GM19239 (cell line): ENCODE results near the gene HRK.

ENCODE experiments used
- DNase-seq: peaks from one replicate; pipeline ENCODE4 v3.0.0; 2011; ENCODE audit warnings: low spot score; ENCODE audit not compliant: insufficient read length
- FAIRE-seq: peaks from 2 replicates; lab custom pipeline; 2011; peaks lifted over from hg19 to GRCh38; lab: Jason Lieb, UNC

HRK gene

DNA sequence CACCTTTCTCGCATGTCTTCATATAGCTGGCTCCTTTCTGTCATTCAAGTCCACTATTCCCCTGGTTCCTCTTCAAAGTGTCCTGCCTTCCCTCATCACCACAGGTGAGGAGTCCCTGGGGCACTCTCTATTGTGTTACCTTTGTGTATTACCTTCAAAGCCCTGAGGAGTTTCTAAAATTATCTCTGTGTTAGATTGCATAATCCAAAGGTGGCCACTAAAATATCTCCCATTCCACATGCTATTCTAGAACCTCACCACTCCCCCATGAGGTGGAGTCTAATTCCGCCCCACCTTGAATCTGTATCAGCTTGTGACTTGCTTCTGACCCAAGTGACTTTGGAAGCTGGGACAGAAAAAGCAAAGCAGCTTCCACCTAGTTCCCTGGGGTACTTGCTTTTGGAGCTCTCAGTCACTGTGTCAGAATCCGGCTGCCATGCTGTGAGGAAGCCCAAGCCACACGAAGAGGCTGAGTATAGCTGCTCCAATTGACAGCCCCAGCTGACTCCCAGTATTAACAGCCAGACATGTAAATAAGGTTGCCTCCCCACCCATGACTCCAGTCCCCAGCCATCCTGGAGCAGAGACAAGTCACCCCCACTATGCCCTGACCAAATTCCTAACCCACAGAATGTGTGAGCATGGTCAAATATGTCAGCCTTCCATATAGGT is 6.8 kb downstream of the HRK start:
- DNase-seq (no peak), FAIRE-seq (no peak)

- FAIRE-seq (no peak), DNase-seq (no peak)
Measured at GRCh38 chr12:116870306-116870705, 10.9 kb downstream of the HRK start.

DNA sequence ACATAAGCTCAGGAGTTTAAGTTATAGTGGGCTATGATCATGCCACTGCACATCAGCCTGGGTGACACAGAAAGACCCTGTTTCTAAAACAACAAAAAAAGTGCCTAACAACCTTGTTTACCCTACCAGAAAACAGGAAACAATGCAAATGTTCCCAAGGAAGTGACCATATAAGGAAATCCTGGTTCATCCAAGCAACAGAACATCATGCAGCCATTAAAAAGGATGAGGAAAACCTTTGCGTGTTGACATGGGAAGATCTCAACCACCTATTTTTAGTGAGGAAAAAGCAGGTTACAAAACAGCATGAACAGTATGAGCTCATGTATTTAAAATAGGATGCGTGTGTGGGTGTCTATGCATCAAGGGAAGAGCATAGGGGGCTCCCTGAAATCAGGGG is 13.7 kb downstream of the HRK start:
- DNase-seq: no peak
- no peak for FAIRE-seq

- FAIRE-seq: no peak
Measured at GRCh38 chr12:116864371-116865160, 16.7 kb downstream of the HRK start.

GRCh38 chr12:116863275-116863767 is 17.9 kb downstream of the HRK start:
- FAIRE-seq (no peak), DNase-seq (no peak)

More at GRCh38 chr12:116864371-116865160, 16.7 kb downstream of the HRK start:
- no peak for DNase-seq

- DNase-seq: no peak
- no peak for FAIRE-seq
Measured at GRCh38 chr12:116862167-116862566, 19.1 kb downstream of the HRK start.

GRCh38 chr12:116861320-116861719 is 19.9 kb downstream of the HRK start:
- no peak for FAIRE-seq

GRCh38 chr12:116860263-116860662 is 21.0 kb downstream of the HRK start:
- DNase-seq: no peak
- FAIRE-seq: no peak

More at GRCh38 chr12:116861320-116861719, 19.9 kb downstream of the HRK start:
- DNase-seq: peak; percentile 57

- FAIRE-seq (no peak), DNase-seq (no peak)
Measured at GRCh38 chr12:116859079-116859478, 22.2 kb downstream of the HRK start.

DNA sequence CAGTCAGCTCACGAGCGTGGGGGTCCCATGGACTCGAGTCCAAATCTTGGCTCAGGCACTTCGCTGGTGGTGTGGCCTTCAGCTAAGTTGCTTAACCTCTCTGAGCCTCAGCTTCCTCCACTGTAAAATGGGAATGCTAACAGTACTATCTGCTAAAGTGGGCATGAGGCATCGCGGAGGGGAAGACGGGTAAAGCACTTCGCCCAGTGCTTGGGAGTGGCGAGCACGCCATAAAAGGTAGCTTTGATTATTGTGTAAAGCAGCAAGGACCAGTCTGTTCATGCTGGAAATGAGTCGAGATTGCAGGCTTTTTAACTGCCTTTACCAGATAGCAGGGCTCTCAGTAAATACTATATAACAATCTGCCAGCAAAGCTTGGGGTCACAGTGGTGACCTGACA is 24.5 kb downstream of the HRK start:
- no peak for FAIRE-seq
- DNase-seq: no peak

- FAIRE-seq: no peak
- DNase-seq: no peak
Measured at GRCh38 chr12:116855744-116856470, 25.3 kb downstream of the HRK start.

GRCh38 chr12:116853507-116853906 is 27.7 kb downstream of the HRK start:
- FAIRE-seq (no peak), DNase-seq (no peak)

GRCh38 chr12:116852303-116852702 is 28.9 kb downstream of the HRK start:
- FAIRE-seq: no peak
- no peak for DNase-seq

- no peak for FAIRE-seq
- no peak for DNase-seq
Measured at GRCh38 chr12:116849216-116849615, 32.0 kb downstream of the HRK start.

GRCh38 chr12:116843085-116843484 is 38.2 kb downstream of the HRK start:
- FAIRE-seq (no peak), DNase-seq (no peak)

GRCh38 chr12:116839287-116839830 is 41.9 kb downstream of the HRK start:
- FAIRE-seq: no peak
- no peak for DNase-seq

GRCh38 chr12:116838365-116838764 is 42.9 kb downstream of the HRK start:
- DNase-seq (no peak), FAIRE-seq (no peak)

DNA sequence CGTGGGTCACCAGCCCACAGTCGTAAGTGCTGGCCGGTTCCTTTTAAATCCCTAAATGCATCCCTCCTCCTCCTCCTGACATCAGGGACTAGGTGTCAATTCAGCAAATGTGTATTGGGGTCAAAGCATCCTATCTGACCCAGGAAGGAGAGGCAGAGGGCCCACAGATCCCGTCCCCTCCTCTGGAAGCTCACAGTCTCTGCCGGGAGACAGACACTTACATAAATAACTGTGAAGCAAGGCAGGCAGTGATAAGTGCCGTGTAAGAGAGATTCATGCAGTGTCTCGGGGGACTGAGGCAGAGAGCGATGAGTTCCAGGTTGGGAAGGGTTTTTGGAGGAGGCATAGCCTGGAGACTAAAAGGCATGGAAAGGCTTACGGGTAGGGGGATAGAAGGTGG is 44.1 kb downstream of the HRK start:
- FAIRE-seq (no peak), DNase-seq (no peak)

- DNase-seq (no peak), FAIRE-seq (no peak)
Measured at GRCh38 chr12:116835484-116835883, 45.8 kb downstream of the HRK start.

DNA sequence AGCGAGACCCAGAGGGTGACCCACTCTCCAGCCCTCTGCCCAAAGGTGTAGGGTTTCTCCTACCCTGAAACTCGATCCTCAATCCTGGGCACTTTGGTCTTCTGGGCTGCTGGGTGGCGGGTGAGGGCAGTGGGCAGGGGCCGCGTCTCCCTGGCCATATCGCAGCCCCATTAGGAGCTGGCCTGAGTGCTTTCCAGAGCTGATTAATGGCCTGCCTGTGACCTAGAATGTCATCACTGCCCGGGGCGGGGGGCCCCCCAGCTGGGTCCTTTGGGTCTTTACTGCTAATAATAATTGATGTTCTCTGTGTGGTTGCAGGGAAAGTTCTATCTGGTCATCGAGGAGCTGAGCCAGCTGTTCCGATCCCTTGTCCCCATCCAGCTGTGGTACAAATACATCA is 47.8 kb downstream of the HRK start:
- FAIRE-seq (no peak), DNase-seq (no peak)

DNA sequence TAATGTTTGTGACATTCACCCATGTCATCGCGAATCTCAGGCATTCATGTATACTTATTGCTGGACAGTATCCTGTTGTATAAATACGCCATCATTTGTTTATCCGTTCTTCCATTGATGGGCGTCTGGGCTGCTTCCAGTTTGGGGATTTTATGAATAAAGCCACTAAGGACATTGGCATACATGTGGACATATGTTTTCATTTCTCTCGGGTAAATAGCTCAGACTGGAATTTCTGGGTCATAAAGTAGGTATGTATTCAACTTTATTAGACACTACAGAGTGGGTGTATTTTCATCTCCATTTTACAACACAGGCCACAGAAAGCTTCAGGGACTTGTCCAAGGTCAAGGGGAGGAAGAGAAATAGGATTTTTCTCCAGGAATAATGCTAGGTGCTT is 48.9 kb downstream of the HRK start:
- FAIRE-seq (no peak), DNase-seq (no peak)
